Activated CD8-positive, alpha-beta memory T cell treated with anti-CD3 and anti-CD28 coated beads, Interleukin-2, amount 10 ng/mL, durations not matched to agents 7 days and 5 days (primary cell): Measurements from ENCODE around the gene IL26. TPM values are rescaled to one million over a fixed set of nuclear protein-coding genes. Genes with fewer than 3 reads are reported as not detected.
A peak's percentile ranks its signal among the peaks of the same experiment; 100 is the strongest.

Experiments used
- ATAC-seq: fragments of 150-1000 bp; cut with Tn5 transposase; one replicate; pipeline ENCODE4 v1.10.0; 2021; ENCODE audit warnings: moderate library complexity
- CTCF ChIA-PET: fragments of 350-600 bp; sonication (Branson Sonifier 250); formaldehyde crosslinking; loops from one replicate; lab custom pipeline; 2021; ENCODE audit warnings: antibody characterized with exemption; lab: Charles Lee
- DNase-seq: peaks from one replicate; pipeline ENCODE4 v3.0.0-alpha.2; 2020
- H3K27ac Mint-ChIP-seq: one replicate; pipeline ENCODE4 v1.8.0; 2021; ENCODE audit warnings: mild to moderate bottlenecking, mixed read lengths
- H3K27me3 Mint-ChIP-seq: one replicate; pipeline ENCODE4 v1.8.0; 2021; ENCODE audit warnings: mixed read lengths
- H3K36me3 Mint-ChIP-seq: one replicate; pipeline ENCODE4 v1.8.0; 2021; ENCODE audit warnings: mild to moderate bottlenecking, mixed read lengths
- H3K4me1 Mint-ChIP-seq: one replicate; pipeline ENCODE4 v1.8.0; 2021; ENCODE audit warnings: mixed read lengths
- H3K4me3 Mint-ChIP-seq: one replicate; pipeline ENCODE4 v1.8.0; 2021; ENCODE audit warnings: mild to moderate bottlenecking, moderate library complexity, mixed read lengths
- H3K9me3 Mint-ChIP-seq: one replicate; pipeline ENCODE4 v1.8.0; 2022; ENCODE audit warnings: low read depth, mixed read lengths
- total RNA-seq, 2 experiments: library from RNA; stranded (reverse); gene quantifications; one replicate each; pipeline ENCODE4 v1.2.3, GENCODE V29; 2021

The IL26 gene
- total RNA-seq, 2 experiments from 2014 or later = 0.35 TPM; not detected in 1

DNA sequence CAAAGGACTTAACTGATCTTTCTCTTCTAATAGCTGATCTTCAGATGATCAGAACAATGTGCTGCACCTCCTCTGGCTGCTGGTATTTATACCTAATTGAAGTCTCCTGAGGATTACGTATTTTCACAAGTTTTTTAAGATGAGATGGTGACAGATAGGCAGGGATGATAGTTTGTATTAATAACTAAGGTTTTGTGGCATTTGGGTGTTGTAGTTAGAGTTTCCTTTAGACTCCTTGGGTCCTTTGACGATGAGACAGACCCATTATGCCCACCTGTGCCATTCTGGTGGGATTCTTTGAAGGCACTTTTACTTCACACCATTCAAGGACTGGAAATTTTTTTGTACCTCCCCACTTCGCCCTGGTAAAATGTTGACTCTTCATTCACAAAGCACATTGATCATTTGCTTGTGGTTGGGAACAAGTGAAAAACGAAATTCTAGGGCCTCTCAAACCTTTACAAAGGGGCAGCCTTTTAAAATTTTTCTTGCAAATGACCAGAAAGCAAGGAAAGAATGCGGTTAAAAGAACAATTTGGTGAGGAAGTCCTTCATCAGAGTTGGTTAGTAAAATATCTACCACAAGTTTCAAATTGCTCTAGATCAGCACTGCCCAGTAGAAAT lies 65.8 kb downstream of the IL26 start, which contains the start of gene IFNG:
Gene IFNG (minus strand): TSS at position 60 of the 624 bp plus-strand sequence. CDS start 125 bp downstream, outside the sequence.
- Mint-ChIP-seq H3K4me1 (peaks cover 72% of the 10 kb centered on the region), H3K9me3 (no peaks in the 10 kb centered on the region), H3K4me3 (peak within 1 kb of the TSS; percentile 88), H3K36me3 (peaks cover 37% of the 10 kb centered on the region), H3K27ac (peak within 1 kb of the TSS; percentile 82), H3K27me3 (no peaks in the 10 kb centered on the region)
- CTCF ChIA-PET = interaction anchor here (1.4 to 7.8 kb wide), 6 partner anchors 42 to 158 kb away, joined by 3 to 207 read pairs (median 16); no protein-coding TSS in a partner anchor
- peak; percentile 74 for ATAC-seq
- DNase-seq = peak; percentile 58

DNA sequence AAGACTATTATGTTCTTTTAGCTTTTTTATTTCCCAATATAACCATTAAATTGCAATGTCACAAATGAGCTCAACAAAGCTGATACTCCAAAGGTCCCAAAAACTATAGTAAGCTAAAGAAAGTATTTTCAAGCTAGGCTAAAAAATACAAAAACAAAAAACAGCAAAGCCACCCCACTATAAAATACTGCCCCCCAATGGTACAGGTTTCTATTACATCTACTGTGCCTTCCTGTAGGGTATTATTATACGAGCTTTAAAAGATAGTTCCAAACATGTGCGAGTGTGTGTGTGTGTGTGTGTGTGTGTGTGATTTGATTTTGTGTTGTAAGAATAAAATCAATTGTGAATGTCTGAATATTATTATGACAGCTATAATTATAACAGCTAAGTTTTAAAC lies 67.2 kb downstream of the IL26 start:
- Mint-ChIP-seq H3K9me3 (no peaks in the 10 kb centered on the region), H3K4me3 (peak overlapping the region; percentile 88), H3K27ac (peak overlapping the region; percentile 70), H3K4me1 (peaks cover 68% of the 10 kb centered on the region), H3K36me3 (peaks cover 49% of the 10 kb centered on the region), H3K27me3 (no peaks in the 10 kb centered on the region)
- ATAC-seq (peak; percentile 10), DNase-seq (no peak)
- CTCF ChIA-PET = interaction anchor here (0.6 to 7.8 kb wide), 32 partner anchors 9 to 157 kb away, joined by 3 to 207 read pairs (median 4); no protein-coding TSS in a partner anchor

DNA sequence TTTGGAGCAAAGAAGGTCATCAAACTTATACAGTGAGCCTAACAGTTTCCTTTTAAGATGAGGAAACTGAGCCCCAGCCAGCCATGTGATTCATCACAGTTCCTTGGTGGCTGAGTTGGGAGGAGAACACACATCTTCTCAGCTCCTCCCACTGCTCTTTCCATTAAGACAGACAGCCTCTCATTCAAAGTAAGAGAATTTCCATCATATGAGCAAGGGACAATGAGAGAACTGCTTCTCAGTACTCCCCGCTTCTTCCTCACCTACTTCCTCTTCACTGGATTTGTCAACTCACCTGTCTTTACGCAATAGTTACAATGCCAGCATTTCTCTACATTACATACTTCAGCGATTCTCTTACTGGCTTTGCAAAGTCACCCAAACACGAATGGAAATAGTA lies 68.2 kb downstream of the IL26 start:
- Mint-ChIP-seq H3K9me3 (no peaks in the 10 kb centered on the region), H3K27ac (peak overlapping the region; percentile 79), H3K4me3 (peak overlapping the region; percentile 88), H3K27me3 (no peaks in the 10 kb centered on the region), H3K36me3 (peaks cover 58% of the 10 kb centered on the region), H3K4me1 (peaks cover 60% of the 10 kb centered on the region)
- DNase-seq (no peak), ATAC-seq (peak; percentile 16)
- CTCF ChIA-PET = interaction anchor here (1.0 to 7.8 kb wide), 18 partner anchors 10 to 119 kb away, joined by 3 to 207 read pairs (median 6); no protein-coding TSS in a partner anchor

DNA sequence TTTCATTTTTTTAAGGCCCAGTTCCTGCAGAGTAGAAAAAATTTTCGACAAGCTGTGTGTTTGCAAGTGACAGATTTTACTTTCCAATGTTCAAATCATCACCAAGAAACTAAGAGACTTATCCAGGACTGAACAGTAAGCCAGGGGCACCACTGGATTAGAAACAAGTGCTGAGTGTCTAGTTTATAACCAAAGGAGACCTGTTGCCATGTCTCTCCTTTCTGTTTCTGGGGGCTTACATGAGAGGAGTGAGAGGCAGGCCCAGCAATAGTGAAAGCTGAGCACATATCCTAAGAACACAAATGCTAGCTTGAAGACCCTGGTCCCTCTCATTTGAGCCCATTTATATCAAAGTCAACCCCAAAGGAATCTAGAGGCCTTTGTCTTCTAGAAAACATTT lies 69.0 kb downstream of the IL26 start:
- no peaks in the 10 kb centered on the region for H3K9me3 Mint-ChIP-seq
- no peak for ATAC-seq
- H3K4me1 Mint-ChIP-seq = peaks cover 57% of the 10 kb centered on the region
- peak overlapping the region; percentile 88 for H3K4me3 Mint-ChIP-seq
- H3K36me3 Mint-ChIP-seq = peaks cover 63% of the 10 kb centered on the region
- H3K27me3 Mint-ChIP-seq = no peaks in the 10 kb centered on the region
- no peak for DNase-seq
- H3K27ac Mint-ChIP-seq = peak overlapping the region; percentile 79
- CTCF ChIA-PET = interaction anchor here (0.8 to 7.8 kb wide), 14 partner anchors 16 to 155 kb away, joined by 3 to 207 read pairs (median 6); no protein-coding TSS in a partner anchor

DNA sequence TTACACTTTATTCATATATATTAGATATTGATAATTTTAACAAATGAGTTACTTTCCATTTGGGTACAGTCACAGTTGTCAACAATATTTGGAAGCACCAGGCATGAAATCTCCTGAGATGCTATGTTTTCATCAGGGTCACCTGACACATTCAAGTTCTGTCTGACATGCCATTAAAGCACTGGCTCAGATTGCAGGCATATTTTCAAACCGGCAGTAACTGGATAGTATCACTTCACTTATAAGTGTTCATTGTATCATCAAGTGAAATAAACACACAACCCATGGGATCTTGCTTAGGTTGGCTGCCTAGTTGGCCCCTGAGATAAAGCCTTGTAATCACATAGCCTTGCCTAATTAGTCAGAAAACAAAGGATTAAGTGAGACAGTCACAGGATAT lies 70.8 kb downstream of the IL26 start:
- H3K4me1 Mint-ChIP-seq = peaks cover 58% of the 10 kb centered on the region

More for the DNA sequence above, 70.8 kb downstream of the IL26 start:
- CTCF ChIA-PET = interaction anchor here (0.8 to 7.8 kb wide), 4 partner anchors 18 to 116 kb away, joined by 3 to 207 read pairs (median 80); no protein-coding TSS in a partner anchor
- Mint-ChIP-seq H3K4me3 (no peak overlapping the region), H3K27ac (no peak overlapping the region), H3K9me3 (no peaks in the 10 kb centered on the region), H3K27me3 (no peaks in the 10 kb centered on the region), H3K36me3 (peaks cover 69% of the 10 kb centered on the region)
- DNase-seq (no peak), ATAC-seq (no peak)

Other genes with a start within 250 kb of the IL26 start
- gene IFNG-AS1, start 236.4 kb downstream of the IL26 start, total RNA-seq = under 1 TPM in 1 of 2 experiments, not detected in 1; 0.38 TPM
- 100 to 1,000 TPM in 1 of 2 experiments, 10 to 100 TPM in 1; 25.7 to 117 TPM for gene IFNG, start 66.1 kb downstream of the IL26 start, total RNA-seq
- under 1 TPM in 1 of 2 experiments, not detected in 1; 0.61 TPM for gene IL22, start 27.8 kb upstream of the IL26 start, total RNA-seq
- 10 to 100 TPM; 22.2 to 27.6 TPM for gene MDM1, start 106.6 kb upstream of the IL26 start, total RNA-seq